BJ (cell line): ENCODE results near the gene SV2B. TPM values are rescaled to one million over a fixed set of nuclear protein-coding genes. Genes with fewer than 3 reads are reported as not detected.

ENCODE experiments used
- CTCF ChIA-PET: fragments of 350-600 bp; formaldehyde crosslinking; extraction: SDS; loops from one replicate; lab custom pipeline; 2021; ENCODE audit warnings: antibody characterized with exemption, inconsistent platforms; lab: Yijun Ruan, JAX
- POLR2A ChIA-PET: fragments of 300-600 bp; sonication (Branson Sonifier 250); formaldehyde crosslinking; extraction: SDS; loops from one replicate; lab custom pipeline; 2021; ENCODE audit warnings: antibody characterized with exemption; lab: Charles Lee
- DNase-seq: peaks from one replicate; pipeline ENCODE4 v3.0.0-alpha.2; 2011; ENCODE audit warnings: low read depth
- H3K27me3 ChIP-seq: 2 replicates; pipeline ENCODE4 v1.6.0; 2011; ENCODE audit warnings: low read length; ENCODE audit not compliant: control insufficient read depth, insufficient read depth
- H3K36me3 ChIP-seq: 2 replicates; pipeline ENCODE4 v1.5.1; 2011; ENCODE audit warnings: low read length; ENCODE audit not compliant: control insufficient read depth, insufficient read depth
- H3K4me3 ChIP-seq: 2 replicates; pipeline ENCODE4 v1.5.1; 2011; ENCODE audit warnings: low read depth, mild to moderate bottlenecking, control low read depth, low read length
- polyA plus RNA-seq: library from polyadenylated mRNA; depleted of rRNA; stranded (reverse); fragments of >200 nt; gene quantifications from 2 replicates; pipeline ENCODE4 v1.2.3, GENCODE V29; 2011
- TF ChIP-seq, protein P1 (sequence below): IDR thresholded peaks from 2 replicates; pipeline ENCODE4 v1.5.1; 2011; ENCODE audit warnings: low read depth, mild to moderate bottlenecking, control low read depth, inconsistent platforms, low read length, moderate library complexity; ENCODE audit not compliant: insufficient read depth

Gene SV2B
- polyA plus RNA-seq, 1 experiment = not detected

- ChIA-PET CTCF (interaction anchor here (0.6 kb wide), 1 partner anchor 66 kb away, joined by 3 read pairs; no protein-coding TSS in a partner anchor), POLR2A (no interaction called here)
- Histone ChIP-seq H3K27me3 (no peaks in the 10 kb centered on the region), H3K4me3 (no peak overlapping the region), H3K36me3 (no peaks in the 10 kb centered on the region)
- DNase-seq = no peak
- TF ChIP-seq, protein P1, sequence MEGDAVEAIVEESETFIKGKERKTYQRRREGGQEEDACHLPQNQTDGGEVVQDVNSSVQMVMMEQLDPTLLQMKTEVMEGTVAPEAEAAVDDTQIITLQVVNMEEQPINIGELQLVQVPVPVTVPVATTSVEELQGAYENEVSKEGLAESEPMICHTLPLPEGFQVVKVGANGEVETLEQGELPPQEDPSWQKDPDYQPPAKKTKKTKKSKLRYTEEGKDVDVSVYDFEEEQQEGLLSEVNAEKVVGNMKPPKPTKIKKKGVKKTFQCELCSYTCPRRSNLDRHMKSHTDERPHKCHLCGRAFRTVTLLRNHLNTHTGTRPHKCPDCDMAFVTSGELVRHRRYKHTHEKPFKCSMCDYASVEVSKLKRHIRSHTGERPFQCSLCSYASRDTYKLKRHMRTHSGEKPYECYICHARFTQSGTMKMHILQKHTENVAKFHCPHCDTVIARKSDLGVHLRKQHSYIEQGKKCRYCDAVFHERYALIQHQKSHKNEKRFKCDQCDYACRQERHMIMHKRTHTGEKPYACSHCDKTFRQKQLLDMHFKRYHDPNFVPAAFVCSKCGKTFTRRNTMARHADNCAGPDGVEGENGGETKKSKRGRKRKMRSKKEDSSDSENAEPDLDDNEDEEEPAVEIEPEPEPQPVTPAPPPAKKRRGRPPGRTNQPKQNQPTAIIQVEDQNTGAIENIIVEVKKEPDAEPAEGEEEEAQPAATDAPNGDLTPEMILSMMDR = no peak
These were observed 102.5 kb downstream of the SV2B start for GRCh38 chr15:91202510-91203102.

DNA sequence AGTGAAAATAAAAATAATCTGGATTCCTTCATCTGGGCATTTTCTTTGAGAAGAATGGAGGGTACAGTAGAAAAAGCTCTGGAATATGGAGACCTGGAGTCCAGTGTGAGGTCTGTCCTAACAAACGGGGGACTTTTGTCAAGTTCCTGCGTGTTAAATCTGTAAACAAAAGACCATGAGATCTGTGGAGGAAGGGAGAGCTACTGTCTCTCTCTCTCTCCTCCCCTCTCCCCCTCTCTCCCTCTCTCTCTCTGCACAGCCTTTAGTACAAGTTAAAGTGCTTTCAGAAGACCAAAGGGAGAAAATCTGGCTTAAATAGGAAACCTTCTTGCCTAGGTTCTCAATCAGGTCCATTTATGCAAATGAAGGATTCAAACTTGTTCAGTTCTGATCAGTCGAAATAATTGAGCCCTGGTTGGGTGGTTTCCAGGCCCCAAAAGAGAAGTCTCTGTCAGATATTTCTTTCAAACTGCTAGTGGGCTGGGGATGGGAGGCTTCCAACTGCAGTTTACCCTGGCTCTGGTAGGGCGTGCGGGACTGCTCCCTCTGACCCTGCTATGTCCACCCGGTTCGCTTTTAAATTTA lies 103.7 kb downstream of the SV2B start:
- Histone ChIP-seq H3K4me3 (no peak overlapping the region), H3K36me3 (no peaks in the 10 kb centered on the region), H3K27me3 (no peaks in the 10 kb centered on the region)
- CTCF ChIA-PET = no interaction called here
- no peak for DNase-seq
- POLR2A ChIA-PET = no interaction called here
- TF ChIP-seq, protein P1 = no peak

DNA sequence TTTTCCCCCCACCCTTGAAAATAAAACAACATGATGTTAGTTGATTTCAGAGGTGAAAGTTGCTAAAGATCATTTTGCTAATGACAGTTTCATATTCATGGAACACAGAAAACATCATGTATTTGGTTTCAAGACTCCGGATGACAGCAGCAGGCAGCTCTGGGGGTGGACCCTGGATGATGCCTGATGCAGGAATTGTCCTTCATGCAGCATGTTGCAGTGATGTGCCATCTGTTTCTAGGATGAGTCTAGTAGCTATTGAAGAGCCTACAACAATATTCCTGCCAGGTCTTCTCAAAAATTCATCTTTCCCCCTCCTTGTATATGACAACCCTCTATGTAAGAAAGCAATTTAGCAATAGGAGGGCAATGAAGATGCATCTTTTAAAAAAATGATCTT lies 108.3 kb downstream of the SV2B start:
- Histone ChIP-seq H3K36me3 (no peaks in the 10 kb centered on the region), H3K27me3 (no peaks in the 10 kb centered on the region), H3K4me3 (no peak overlapping the region)
- POLR2A ChIA-PET = no interaction called here
- CTCF ChIA-PET = no interaction called here
- TF ChIP-seq, protein P1 = no peak
- DNase-seq = no peak

DNA sequence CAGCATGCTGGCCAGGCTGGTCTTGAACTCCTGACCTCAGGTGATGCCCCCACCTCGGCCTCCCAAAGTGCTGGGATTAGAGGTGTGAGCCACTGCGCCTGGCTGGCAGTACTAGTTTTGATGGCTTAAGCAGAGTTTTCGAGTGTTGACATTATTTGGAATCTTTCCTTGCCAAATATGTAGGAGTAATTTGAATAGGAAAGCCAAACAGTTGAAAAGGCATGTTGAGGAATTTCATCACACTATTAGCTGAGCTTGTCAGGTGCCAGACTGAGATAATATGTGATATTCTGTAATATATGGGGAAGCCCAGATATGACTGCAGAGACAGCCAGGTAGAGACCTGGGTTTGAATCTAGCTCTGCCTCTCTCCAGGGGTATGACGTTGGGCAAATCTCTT lies 109.3 kb downstream of the SV2B start:
- H3K4me3 ChIP-seq = no peak overlapping the region
- H3K36me3 ChIP-seq = no peaks in the 10 kb centered on the region
- H3K27me3 ChIP-seq = no peaks in the 10 kb centered on the region
- TF ChIP-seq, protein P1 = no peak
- ChIA-PET CTCF (no interaction called here), POLR2A (no interaction called here)
- DNase-seq = no peak

GRCh38 chr15:91209726-91210125 lies 109.7 kb downstream of the SV2B start:
- CTCF ChIA-PET = no interaction called here
- POLR2A ChIA-PET = no interaction called here
- no peak for DNase-seq

More at GRCh38 chr15:91209726-91210125, 109.7 kb downstream of the SV2B start:
- H3K27me3 ChIP-seq = no peaks in the 10 kb centered on the region
- TF ChIP-seq, protein P1 = no peak
- no peak overlapping the region for H3K4me3 ChIP-seq
- H3K36me3 ChIP-seq = no peaks in the 10 kb centered on the region
